ENCODE measurements around the gene SIAE. TPM values are rescaled to one million over a fixed set of nuclear protein-coding genes. Genes with fewer than 3 reads are reported as not detected.
A peak's percentile ranks its signal among the peaks of the same experiment; 100 is the strongest.

SIAE gene
- total RNA-seq, 1 experiment from 2014 or later = 5.6 TPM

DNA sequence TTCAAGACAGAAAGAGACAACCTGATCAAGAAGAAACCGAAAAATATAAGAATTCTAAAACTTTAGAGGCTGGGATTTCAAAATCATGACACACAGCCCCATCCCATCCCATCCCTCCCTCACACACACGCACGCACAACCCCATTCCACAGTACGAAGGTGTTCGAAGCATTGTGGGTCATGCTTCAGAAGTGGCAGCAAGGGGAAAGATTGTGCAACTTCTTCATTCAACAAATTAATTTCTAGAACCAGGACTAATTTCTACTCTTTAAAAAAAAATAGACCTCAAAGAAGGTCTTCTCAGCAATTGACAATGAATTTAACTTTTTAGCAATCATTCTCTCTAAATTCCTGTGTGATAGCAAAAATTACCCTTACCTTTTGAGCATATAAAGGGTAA is 1.0 kb upstream of the SIAE start:
- H3K9me3 Mint-ChIP-seq = no peaks in the 10 kb centered on the region
- H2BK120ac ChIP-seq (ENCODE audit: low read depth, low read length, poor library complexity, severe bottlenecking) = no peak overlapping the region
- H3K27ac Mint-ChIP-seq = peak overlapping the region in 1 of 3 experiments; percentile 97; a peak in 1 of 7 replicates
- H3K27ac ChIP-seq (ENCODE audit: insufficient read length, low read depth, low read length) = no peak overlapping the region
- H3K79me1 ChIP-seq (ENCODE audit: insufficient read depth, low read depth, low read length, poor library complexity, severe bottlenecking) = no peaks in the 10 kb centered on the region
- H2BK20ac ChIP-seq (ENCODE audit: low read depth, low read length, poor library complexity, severe bottlenecking) = no peak overlapping the region
- H3K23ac ChIP-seq (ENCODE audit: insufficient read length, low read depth, low read length) = no peak overlapping the region
- H3K4ac ChIP-seq (ENCODE audit: low read depth, low read length) = no peak overlapping the region
- TF ChIP-seq, protein P1, sequence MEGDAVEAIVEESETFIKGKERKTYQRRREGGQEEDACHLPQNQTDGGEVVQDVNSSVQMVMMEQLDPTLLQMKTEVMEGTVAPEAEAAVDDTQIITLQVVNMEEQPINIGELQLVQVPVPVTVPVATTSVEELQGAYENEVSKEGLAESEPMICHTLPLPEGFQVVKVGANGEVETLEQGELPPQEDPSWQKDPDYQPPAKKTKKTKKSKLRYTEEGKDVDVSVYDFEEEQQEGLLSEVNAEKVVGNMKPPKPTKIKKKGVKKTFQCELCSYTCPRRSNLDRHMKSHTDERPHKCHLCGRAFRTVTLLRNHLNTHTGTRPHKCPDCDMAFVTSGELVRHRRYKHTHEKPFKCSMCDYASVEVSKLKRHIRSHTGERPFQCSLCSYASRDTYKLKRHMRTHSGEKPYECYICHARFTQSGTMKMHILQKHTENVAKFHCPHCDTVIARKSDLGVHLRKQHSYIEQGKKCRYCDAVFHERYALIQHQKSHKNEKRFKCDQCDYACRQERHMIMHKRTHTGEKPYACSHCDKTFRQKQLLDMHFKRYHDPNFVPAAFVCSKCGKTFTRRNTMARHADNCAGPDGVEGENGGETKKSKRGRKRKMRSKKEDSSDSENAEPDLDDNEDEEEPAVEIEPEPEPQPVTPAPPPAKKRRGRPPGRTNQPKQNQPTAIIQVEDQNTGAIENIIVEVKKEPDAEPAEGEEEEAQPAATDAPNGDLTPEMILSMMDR (conservative IDR thresholded peaks at IDR 0.05) = no peak
- H3K23me2 ChIP-seq (ENCODE audit: insufficient read length, low read depth, low read length, poor library complexity, severe bottlenecking) = peaks cover 12% of the 10 kb centered on the region
- H3K27me3 ChIP-seq (ENCODE audit: insufficient read depth, low read length) = peaks cover 6% of the 10 kb centered on the region
- H3T11ph ChIP-seq (ENCODE audit: low read length) = no peak overlapping the region
- H4K20me1 ChIP-seq (ENCODE audit: control insufficient read depth, insufficient read depth, insufficient read length) = no peaks in the 10 kb centered on the region
- no peak overlapping the region for H4K5ac ChIP-seq (ENCODE audit: insufficient read length, low read depth, low read length)
- no peaks in the 10 kb centered on the region for H3K4me1 ChIP-seq (ENCODE audit: insufficient read depth, low read length)
- peaks cover 7 to 14% of the 10 kb centered on the region in 2 experiments for H3K4me1 Mint-ChIP-seq
- no peak overlapping the region for H4K91ac ChIP-seq (ENCODE audit: insufficient read length, low read depth, low read length)
- no peak overlapping the region for H2AK5ac ChIP-seq (ENCODE audit: insufficient read length, low read length)
- H3K27me3 Mint-ChIP-seq (ENCODE audit: low read depth) = peaks cover 13% of the 10 kb centered on the region
- no peak overlapping the region for H2BK15ac ChIP-seq (ENCODE audit: low read depth, low read length)
- no peak for DNase-seq
- H3K9me3 ChIP-seq (ENCODE audit: control insufficient read depth, low read depth, low read length) = no peaks in the 10 kb centered on the region
- WGBS (ENCODE audit: extremely low coverage, insufficient read length, low lambda C conversion rate) = no CpG with 5 or more reads among the region's 5 CpGs
- peak overlapping the region; percentile 87 to 93 for H3K4me3 Mint-ChIP-seq
- H3K79me2 ChIP-seq (ENCODE audit: insufficient read depth, low read length) = no peaks in the 10 kb centered on the region
- no peak overlapping the region for H3K18ac ChIP-seq (ENCODE audit: insufficient read length, low read depth, low read length)
- H3K14ac ChIP-seq (ENCODE audit: insufficient read depth, low read length) = no peak overlapping the region; the same call in 1 of the 2 replicates
- H4K8ac ChIP-seq (replicated peaks; ENCODE audit: insufficient read length, low read depth, low read length) = no peak overlapping the region
- H3K56ac ChIP-seq (ENCODE audit: insufficient read length, low read depth, low read length) = no peak overlapping the region
- H2AFZ ChIP-seq (ENCODE audit: low read length) = no peak overlapping the region
- H3K9ac ChIP-seq (ENCODE audit: extremely low read depth, insufficient read length, low read length) = no peak overlapping the region
- no peak overlapping the region for H2BK5ac ChIP-seq (ENCODE audit: insufficient read length, low read length)
- H3K36me3 Mint-ChIP-seq (ENCODE audit: insufficient read depth in 1 of 3, low read depth in 3 of 3) = no peaks in the 10 kb centered on the region
- no peak overlapping the region for H2BK12ac ChIP-seq (ENCODE audit: insufficient read length, low read depth, low read length)
- peak overlapping the region; percentile 57 for H3K4me2 ChIP-seq (ENCODE audit: insufficient read depth, insufficient read length, low read length)
